ENCODE data around the gene CDT1.

CDT1 gene

GRCh38 chr16:88840600-88841215 is 37.1 kb downstream of the CDT1 start:
- DNase-seq, result no peak

- no peak for DNase-seq
Observed at GRCh38 chr16:88841521-88842307, 38.1 kb downstream of the CDT1 start.

GRCh38 chr16:88842308-88842756 is 38.7 kb downstream of the CDT1 start:
- DNase-seq, result no peak

GRCh38 chr16:88842806-88843205 is 39.2 kb downstream of the CDT1 start:
- no peak for DNase-seq

- no peak for DNase-seq
Observed at GRCh38 chr16:88843256-88843655, 39.7 kb downstream of the CDT1 start.

- no peak for DNase-seq
Observed at GRCh38 chr16:88844419-88845036, 40.9 kb downstream of the CDT1 start.

- DNase-seq, result no peak
Observed at GRCh38 chr16:88846088-88846487, 42.5 kb downstream of the CDT1 start.

GRCh38 chr16:88847654-88848053 is 44.1 kb downstream of the CDT1 start:
- DNase-seq, result no peak

- DNase-seq, result no peak
Observed at GRCh38 chr16:88848557-88848956, 45.0 kb downstream of the CDT1 start.

- DNase-seq, result no peak
Observed at GRCh38 chr16:88850531-88851199, 47.1 kb downstream of the CDT1 start.

- no peak for DNase-seq
Observed at GRCh38 chr16:88851616-88852015, 48.0 kb downstream of the CDT1 start.

GRCh38 chr16:88853325-88853941 is 49.8 kb downstream of the CDT1 start:
- no peak for DNase-seq

- no peak for DNase-seq
Observed at GRCh38 chr16:88854306-88855111, 50.9 kb downstream of the CDT1 start.

- no peak for DNase-seq
Observed at GRCh38 chr16:88855176-88855575, 51.6 kb downstream of the CDT1 start.

GRCh38 chr16:88855736-88856121 is 52.1 kb downstream of the CDT1 start:
- DNase-seq, result no peak

GRCh38 chr16:88856122-88856827 is 52.7 kb downstream of the CDT1 start:
- DNase-seq, result no peak

- DNase-seq, result peak; percentile 85 to 92
Observed at GRCh38 chr16:88856828-88857727, 53.5 kb downstream of the CDT1 start, which contains the start of the genes GALNS and TRAPPC2L. Gene GALNS, minus strand, starts transcription at chr16:88856947. Its CDS starts 70 bp downstream, at chr16:88856877. Gene TRAPPC2L, plus strand, starts transcription at chr16:88857127. Its CDS starts 24 bp downstream, at chr16:88857151.

GRCh38 chr16:88857728-88858339 is 54.2 kb downstream of the CDT1 start:
- peak; percentile 22 to 48 for DNase-seq
